Posterior cingulate gyrus (tissue), 11 donors: ENCODE data around the gene LIMK1.

Experiments
- DNase-seq, 10 donors: peaks; one replicate each; pipeline versions ENCODE4 v3.0.0 to v3.0.0-alpha.2; 2020 to 2021; ENCODE audit warnings: mixed read lengths in 3 of 10
- intact Hi-C: fragments of 100-400 bp; cut with DNase I; formaldehyde crosslinking; loops from one replicate; pipeline ENCODE4 v1.15.1; 2023

The LIMK1 gene

DNA sequence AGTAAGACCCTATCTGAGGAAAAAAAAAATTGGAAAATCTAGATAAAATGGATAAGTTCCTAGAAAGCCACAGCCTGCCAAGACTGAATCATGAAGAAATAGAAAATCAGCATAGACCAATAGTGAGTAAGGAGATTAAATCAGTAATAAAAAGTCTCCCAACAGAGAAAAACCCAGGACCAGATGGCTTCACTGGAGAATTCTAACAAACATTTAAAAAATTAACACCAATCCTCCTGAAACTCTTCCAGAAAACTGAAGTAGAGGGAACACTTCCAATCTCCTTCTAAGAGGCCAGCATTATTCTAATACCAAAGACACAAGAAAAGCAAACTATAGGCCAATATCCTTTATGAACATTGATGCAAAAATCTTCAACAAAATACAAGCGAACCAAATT is 8.8 kb upstream of the LIMK1 start:
- no peak for DNase-seq
- intact Hi-C loops, result no loop called here

DNA sequence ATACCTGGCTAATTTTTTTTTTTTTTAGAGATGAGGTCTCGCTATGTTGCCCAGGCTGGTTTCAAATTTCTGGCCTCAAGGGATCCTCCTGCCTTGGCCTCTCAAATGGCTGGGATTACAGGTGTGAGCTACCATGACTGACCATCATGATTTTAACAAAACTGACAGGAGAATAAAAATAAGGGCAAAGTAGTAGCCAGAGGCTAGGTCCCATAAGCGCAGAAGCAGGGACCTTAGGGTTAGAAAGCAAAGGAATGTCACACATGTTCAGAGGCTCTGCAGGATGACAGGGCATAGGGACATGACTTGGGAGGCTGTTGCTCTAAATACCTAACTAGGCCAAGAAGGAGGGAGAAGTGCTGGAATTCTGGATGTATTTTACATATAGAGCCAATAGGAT is 5.1 kb upstream of the LIMK1 start:
- DNase-seq, result no peak
- intact Hi-C loops, result no loop called here

DNA sequence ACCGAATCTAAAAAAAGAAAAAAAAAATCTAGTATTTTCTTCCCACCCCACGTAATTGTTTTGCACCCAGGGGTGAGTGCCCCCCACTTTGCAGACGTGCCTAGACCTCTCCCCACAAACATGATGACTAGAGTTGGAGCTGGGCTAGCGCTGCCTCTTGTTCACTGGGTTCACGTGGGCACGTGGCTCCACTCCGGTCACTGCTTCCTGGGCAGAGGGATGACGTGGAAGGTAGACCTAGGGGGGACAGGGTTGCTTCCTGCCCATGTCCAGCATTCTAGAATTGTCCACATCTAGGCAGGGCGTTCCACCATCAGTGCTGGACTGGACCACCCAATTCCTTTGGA is 861 bp upstream of the LIMK1 start:
- intact Hi-C loops, result no loop called here

DNA sequence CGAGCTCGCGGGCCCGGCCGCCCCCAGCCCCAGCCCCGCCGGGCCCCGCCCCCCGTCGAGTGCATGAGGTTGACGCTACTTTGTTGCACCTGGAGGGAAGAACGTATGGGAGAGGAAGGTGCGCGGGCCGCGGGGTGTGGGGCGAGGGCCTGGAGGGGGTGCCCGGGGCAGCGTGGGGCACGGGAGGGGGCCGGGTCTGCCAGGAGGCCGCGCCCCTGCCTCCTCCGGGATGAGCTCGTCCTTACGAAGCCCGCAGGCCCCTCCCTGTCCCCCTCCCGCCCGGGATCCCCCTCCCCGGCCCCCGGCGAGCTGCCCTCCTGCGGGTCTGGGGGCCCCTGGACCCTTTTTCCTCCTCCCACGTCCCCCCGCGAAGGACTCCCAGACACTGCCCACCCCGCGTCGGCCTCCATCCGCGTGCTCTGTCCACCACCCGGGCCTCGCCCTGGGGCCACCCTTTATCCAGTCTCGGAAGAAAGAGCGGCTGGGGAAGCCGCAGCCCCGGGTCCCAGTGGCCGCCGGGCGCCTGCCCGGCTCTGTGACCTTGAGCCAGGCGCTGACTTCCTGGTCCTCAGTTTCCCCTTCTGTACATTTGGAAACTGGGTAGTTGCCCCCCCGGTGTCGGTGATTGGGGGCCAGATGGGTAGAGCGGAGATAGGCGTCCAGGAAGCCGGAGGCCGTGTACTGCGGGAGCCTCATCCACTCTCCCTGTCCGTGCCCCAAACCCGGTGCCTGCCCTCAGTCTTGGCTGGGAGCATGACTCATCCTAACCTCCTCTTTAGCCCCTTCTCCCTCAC is 521 bp downstream of the LIMK1 start:
- intact Hi-C loops, result no loop called here
- DNase-seq, result peak in 2 of 10 donors; percentile 70 to 78

More for the DNA sequence above, 861 bp upstream of the LIMK1 start:
- peak in 2 of 10 donors; percentile 77 to 79 for DNase-seq

DNA sequence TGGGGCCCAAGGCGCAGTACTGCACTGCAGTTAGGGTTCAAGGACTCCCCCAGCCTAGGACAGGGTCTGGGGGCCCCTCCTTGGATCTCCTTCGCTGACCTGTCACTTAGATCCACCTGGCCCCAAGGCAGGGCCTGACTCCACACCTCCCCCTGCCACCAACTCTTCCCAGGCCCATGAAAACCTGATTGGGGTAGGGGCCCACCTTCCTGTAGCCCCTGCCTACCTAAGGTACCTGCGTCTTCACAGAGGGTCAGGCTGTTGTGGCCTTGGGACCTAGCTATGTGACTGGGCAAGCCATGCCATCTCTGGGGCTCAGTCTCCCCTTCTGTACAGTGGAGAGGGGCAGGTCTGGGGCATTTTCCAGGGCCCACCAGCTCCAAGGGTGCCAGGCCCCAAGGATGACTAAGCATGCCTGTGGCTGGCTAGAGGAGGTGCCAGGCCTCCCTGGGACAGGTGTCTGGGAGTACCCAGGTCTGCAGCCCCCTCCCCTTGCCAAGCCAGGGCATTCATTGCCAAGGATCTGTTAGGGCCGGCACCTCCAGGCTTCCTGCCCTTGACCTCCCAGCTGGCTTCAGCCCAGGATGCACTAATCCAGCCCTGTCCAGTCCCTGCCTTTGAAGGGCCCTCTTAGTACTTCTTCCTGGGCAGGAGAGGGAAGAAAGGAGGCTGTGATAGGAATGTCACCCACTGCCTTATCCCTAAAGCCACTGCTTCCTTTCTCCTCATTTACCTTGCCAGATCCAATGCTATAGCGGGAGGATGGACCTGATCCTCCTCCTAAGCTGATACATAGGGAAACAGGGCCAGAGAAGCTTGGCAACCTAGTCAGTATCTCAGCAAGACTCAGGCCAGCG is 1.3 kb downstream of the LIMK1 start:
- intact Hi-C loops, result no loop called here
- peak in 2 of 10 donors; percentile 31 to 62 for DNase-seq

DNA sequence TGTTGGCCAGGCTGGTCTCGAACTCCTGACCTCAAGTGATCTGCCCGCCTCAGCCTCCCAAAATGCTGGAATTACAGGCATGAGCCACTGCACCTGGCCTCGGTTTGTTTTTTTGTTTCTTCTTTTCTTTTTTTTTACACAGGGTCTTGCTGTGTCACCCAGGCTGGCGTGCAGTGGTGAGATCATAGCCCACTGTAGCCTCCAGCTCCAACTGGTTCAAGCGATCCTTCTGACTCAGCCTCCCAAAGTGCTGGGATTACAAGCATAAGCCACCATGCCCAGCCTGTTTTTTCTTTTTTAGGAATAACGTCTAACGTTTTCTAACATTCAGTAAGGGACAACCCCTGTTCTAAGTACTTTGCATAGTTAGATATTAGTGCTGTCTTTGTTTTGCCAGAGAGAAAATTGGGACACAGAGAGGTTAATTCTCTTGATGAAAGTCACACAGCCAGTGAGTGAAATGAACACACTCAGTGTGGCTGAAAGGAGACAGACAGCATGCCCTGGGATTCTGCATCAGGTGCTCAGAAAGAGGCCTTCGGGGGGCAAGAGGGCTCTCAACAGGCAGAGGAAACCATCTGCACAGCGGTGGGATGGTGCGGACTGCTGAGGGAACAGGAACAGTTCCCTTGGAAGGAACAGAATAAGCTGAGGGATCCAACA is 4.3 kb downstream of the LIMK1 start:
- intact Hi-C loops, result no loop called here
- peak in 1 of 10 donors; percentile 3 for DNase-seq

DNA sequence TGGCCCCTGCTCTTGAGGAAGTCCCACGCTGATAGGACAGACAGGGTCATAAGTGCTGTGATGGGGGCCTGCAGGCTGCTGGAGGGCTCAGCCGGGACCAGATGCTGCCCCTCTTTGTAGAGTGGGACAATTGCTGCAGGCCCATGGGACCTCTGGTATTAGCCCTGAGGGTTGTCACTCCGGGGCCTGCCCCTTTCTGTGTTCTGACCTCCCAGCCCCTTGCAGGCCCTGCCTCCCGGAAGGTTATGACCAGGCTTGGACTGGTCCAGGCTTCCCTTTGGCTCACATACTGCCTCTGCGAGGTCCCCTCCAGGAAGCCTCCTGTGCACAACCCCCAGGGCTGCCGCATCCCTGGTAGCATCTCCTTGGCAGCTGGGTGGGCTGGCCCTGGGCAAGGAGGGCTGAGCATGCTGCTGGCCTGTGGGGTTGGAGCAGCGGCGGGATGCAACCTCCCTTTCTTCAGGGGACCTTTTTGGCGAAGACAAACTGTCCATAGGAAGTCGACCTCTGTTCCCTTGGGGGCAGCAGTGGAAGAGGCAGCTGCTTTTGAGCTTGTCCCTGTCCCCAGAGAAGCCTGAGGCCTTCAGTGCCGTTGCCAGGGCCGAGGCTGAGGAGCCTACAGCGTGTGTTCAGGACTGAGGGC is 8.8 kb downstream of the LIMK1 start:
- intact Hi-C loops, result no loop called here
- no peak for DNase-seq

DNA sequence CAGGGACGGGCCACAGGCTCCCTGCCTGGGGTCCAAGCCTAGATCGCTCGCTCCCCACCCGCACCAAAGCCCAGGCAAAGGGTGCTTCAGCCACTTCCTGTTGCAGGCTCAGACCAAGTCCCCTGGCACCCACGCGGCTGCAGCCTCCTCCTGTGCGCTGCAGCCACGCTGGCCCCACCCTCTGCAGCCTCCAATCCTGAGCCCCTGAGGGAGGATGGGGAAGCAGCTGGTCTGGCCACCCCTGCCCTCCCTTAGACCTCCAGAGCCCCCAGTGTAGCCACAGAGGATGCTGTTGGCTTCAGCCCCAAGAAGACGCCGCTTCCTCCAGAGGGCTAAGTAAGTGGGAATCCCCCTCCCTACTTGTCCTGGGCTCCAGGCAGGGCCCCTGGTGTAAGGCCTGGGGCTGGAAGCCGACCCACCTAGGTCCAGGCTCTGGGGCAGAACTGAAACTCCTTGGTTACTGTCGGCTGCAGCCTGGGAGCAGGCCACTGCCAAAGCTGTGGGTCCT is 9.4 kb downstream of the LIMK1 start:
- DNase-seq, result peak in 5 of 10 donors; percentile 30 to 90 (median 39)
- intact Hi-C loops, result no loop called here

DNA sequence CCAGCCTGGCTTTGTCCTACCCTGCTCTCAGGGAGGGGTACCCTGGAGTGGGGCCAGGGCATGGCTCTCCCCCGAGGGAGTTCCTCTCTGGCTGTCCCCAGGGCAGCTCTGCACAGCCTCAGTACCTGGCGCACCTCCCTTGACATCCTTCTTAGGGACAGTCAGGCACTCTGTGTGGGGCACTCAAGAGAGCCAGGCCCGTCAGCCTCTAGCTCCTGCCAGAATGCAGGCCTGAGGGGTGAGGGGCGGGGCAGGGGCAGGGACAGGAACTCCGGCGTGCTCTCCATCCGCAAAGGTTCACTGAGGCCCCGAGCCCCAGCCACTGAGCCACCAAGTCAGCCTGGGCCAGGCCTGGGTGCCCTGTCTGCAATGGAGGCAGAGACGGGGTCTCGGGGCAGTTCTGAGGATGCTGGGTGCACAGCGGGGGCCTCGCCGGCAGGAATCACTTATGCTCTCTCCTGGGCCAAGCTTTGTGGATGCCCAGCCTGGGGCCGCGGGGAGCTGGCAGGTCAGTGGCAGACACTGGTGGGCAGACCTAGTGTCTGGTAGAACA is 10.1 kb downstream of the LIMK1 start:
- intact Hi-C loops, result no loop called here

DNA sequence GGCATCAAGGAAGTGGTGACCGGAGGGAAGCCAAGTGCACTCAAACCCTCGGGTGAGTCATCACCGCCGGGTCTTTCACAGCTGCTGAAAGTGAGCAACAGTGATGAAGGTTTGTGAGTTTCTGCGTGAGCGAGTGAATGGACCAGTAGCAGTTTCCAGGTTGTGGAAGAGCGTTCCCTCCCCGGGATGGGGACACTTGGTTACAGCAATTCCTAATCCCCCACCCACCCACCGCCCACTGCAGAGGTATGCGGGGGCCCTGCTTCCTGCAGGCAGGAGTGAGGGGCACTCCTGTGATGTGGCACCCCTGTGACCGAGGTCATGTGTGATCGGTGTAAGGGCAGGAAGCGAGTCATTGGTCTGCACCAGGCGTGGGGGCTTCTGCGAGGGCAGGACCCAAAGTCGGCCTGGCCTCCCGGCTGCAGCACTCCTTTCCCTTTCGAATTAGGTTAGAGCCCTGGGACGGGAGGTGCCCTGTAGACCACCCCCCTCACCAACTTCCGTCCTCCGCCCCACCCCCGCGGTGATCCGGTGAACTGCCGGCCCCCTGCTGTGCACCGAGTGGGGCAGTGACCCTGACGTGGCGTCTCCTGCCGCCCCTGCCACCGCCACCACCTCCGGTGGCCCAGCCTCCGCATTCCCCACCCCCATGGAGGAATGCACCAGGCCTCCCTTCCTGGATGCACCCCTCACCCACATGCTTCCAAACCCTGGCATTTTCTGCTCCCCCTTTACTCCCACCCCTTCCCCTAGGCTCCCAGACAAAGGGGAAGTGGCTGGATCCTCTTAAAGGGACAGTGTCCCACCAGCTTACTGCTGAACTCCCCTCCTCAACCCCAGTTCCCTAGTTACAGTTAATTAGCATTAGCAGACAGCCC is 10.9 kb downstream of the LIMK1 start:
- DNase-seq, result peak in 9 of 10 donors; percentile 23 to 93 (median 54)

More for the DNA sequence above, 10.1 kb downstream of the LIMK1 start:
- no peak for DNase-seq

DNA sequence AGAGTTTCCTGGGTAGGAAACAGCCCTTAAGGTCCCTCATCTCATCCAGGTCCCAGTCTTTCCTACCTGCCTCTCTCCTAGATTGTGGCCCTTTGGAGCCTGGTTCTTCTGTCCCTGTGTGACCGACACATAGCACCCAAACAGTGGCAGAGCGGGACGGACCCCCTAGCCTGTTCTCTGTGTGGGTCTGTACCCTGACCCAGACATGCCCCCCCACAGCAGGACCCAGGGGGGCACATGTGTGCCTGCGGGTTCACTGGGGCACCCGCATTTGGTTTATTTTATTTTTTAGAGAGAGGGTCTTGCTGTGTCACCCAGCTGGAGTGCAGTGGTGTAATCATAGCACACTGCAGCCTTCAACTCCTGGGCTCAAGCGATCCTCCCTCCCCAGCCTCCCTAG is 11.5 kb downstream of the LIMK1 start:
- intact Hi-C loops, result no loop called here
- no peak for DNase-seq

More for the DNA sequence above, 10.9 kb downstream of the LIMK1 start:
- intact Hi-C loops, result no loop called here

DNA sequence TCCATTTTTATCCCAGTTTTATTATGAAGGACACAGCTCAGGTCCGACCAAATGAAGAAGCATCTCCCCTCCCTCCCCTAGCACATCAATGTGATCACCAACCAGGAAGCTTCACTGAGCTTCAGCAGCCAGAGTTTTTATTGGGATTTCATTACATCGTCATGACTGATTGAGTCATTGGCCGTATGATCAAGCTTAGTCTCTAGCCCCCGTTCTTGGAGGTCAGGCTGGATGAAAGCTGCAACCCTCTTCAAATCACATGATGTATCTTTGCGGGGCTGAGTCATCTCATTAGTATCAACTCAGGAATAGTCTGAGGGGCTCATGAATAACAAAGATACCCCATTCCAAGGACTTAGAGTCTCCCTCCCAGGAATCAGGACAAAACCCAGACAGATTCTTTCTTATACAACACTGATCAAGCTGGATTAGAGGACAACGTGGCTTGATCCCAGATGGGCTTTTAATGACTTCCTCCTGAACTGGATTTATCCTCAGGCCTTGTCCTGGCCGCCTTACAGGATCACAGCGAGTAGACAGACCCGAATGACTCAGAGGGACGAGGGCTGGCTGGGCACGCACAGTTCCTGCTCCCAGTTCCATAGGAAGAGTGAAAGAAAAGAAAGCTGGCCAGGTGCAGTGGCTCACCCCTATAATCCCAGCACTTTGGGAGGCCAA is 14.5 kb downstream of the LIMK1 start:
- no peak for DNase-seq
- intact Hi-C loops, result no loop called here

DNA sequence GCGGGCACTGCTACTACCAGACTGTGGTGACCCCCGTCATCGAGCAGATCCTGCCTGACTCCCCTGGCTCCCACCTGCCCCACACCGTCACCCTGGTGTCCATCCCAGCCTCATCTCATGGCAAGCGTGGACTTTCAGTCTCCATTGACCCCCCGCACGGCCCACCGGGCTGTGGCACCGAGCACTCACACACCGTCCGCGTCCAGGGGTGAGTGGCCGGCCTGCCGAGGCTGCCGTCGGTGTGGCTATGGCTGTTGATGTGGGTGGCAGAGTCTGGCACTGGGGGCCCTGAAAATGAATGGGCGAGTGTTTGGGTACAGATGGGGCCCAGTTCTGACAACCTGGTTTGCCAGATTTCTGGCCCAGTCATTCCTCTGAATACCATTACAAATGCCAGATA is 15.4 kb downstream of the LIMK1 start:
- DNase-seq, result no peak
- intact Hi-C loops, result no loop called here

DNA sequence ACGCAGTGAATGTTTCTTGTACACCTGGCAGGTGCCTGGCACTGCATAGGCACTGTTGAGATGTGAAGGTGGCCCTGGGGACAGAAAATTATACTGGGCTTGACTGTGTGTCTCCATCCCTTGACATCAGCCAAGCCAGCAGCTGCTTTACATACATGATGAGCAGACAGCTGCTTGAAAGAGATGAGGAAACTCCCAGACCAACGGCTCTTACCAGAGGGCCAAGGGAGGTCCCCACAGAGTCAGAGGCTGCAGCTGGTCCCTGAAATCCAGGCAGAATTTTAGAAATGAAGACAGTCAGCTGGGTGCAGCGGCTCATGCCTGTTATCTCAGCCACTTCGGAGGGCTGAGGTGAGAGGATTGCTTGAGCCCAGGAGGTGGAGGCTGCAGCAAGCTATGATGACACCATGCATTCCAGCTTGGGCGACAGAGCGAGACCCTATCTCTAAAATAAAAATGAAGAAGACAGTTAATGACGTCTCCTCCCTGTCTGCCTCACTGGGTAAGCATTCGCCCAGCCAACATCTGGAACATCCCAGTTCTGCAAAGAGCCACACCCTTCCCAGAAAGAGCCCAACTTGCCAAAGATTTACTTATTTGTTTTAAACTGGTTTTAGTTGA is 17.6 kb downstream of the LIMK1 start:
- DNase-seq, result no peak
- intact Hi-C loops, result no loop called here

DNA sequence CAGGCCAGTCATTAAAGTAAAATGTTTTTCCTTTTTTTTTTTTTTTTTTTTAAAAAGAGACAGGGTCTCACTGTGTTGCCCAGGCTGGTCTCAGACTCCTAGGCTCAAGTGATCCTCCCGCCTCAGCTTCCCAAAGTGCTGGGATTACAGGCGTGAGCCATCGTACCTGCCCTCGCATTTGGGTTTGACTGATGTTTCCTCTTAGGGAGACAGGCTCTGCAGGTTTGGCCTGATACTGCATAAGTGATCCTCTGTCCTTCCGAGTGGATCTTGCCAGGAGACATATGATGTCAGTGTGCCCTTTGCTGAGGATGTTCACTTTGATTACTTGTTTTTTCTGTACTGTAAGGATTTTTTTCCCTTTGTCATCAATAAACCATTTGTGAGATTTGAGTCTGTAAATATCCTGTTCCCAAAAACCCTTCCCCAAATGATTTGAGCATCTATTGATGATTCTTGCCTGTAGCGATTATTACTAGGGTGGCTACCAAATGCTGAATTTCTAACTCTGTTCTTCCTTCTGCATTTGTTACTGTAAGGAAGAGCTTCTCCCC is 19.7 kb downstream of the LIMK1 start:
- intact Hi-C loops, result no loop called here
- DNase-seq, result no peak

DNA sequence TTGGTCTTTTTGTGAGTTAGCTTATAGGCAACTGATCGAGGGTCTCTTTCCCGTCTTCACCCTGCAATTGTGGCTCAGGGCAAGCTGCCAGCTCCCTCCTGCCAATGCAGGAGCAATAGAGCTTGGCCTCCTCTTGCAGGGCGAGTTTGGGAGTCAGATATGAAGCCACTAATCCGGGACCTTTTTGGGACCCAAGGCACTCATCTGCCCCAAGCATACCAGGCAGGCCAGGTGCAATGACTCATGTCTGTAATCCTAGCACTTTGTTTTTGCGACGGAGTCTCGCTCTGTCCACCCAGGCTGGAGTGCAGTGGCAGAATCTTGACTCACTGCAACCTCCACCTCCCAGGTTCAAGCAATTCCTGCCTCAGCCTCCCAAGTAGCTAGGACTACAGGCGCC is 21.1 kb downstream of the LIMK1 start:
- DNase-seq, result no peak
- intact Hi-C loops, result no loop called here

DNA sequence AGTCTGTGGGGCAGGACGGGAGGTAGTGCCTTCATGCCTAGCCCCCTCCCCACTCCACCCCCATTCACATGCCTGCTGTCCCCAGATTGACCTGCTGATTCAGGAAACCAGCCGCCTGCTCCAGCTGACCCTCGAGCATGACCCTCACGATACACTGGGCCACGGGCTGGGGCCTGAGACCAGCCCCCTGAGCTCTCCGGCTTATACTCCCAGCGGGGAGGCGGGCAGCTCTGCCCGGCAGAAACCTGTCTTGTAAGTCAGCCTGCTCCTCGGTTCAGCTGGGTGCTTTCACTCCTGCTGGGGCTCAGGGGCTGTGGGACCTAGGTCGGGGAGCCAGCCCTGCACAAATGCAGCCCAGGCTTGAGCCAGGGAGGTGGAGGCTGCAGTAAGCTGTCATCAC is 22.4 kb downstream of the LIMK1 start:
- DNase-seq, result no peak
- intact Hi-C loops, result no loop called here

DNA sequence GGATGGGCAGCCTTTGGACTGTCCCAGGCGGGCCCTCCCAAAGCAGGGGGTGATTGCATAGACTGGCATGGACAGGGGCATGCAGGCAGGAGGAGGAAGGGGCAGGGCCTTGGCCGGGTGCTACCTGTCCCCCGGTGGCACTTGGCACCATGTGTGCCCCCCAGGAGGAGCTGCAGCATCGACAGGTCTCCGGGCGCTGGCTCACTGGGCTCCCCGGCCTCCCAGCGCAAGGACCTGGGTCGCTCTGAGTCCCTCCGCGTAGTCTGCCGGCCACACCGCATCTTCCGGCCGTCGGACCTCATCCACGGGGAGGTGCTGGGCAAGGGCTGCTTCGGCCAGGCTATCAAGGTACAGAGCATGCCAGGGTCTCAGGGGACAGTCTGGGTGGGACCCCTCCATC is 23.2 kb downstream of the LIMK1 start:
- no peak for DNase-seq
- intact Hi-C loops, result no loop called here
